Fibroblast of pulmonary artery (primary cell): ENCODE measurements around the gene ZMIZ1.

Experiments used
- DNase-seq: peaks from one replicate; pipeline ENCODE4 v3.0.0-alpha.2; 2010; ENCODE audit warnings: low read depth
- H3K4me3 ChIP-seq: replicated peaks from 2 replicates; pipeline ENCODE4 v1.5.1; 2011; ENCODE audit warnings: low read depth, mild to moderate bottlenecking, control low read depth, low read length, moderate library complexity
- CTCF ChIP-seq: IDR thresholded peaks from 2 replicates; pipeline ENCODE4 v1.5.1; 2011; ENCODE audit warnings: mild to moderate bottlenecking, control low read depth, low read length, inconsistent platforms; ENCODE audit errors: missing control alignments

Gene ZMIZ1

GRCh38 chr10:79107736-79108264 lies 39.0 kb downstream of the ZMIZ1 start:
- TF ChIP-seq CTCF, result no peak
- H3K4me3 ChIP-seq, result no peak overlapping the region
- DNase-seq, result no peak

DNA sequence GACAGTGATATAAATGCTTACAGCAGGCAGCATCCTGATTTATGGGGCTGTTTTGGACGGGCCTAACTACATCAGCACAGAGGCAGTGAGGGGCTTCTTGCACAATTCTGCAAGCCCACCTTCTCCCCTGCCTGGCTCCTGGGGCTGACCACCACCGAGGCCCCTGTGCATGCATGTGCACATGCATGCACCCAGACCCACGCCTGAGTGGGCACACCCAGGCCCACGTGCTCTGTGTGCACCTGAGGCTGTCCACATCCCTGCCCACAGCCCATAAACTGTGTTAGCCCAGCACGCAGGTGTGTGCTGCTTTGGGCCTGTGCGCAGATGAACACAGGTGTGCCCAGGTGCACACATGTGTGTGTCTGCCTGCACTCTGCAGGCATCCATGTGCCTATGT lies 40.0 kb downstream of the ZMIZ1 start:
- no peak overlapping the region for H3K4me3 ChIP-seq
- DNase-seq, result no peak
- TF ChIP-seq CTCF, result no peak

GRCh38 chr10:79111427-79111826 lies 42.7 kb downstream of the ZMIZ1 start:
- no peak for TF ChIP-seq CTCF
- DNase-seq, result peak; percentile 26
- no peak overlapping the region for H3K4me3 ChIP-seq

DNA sequence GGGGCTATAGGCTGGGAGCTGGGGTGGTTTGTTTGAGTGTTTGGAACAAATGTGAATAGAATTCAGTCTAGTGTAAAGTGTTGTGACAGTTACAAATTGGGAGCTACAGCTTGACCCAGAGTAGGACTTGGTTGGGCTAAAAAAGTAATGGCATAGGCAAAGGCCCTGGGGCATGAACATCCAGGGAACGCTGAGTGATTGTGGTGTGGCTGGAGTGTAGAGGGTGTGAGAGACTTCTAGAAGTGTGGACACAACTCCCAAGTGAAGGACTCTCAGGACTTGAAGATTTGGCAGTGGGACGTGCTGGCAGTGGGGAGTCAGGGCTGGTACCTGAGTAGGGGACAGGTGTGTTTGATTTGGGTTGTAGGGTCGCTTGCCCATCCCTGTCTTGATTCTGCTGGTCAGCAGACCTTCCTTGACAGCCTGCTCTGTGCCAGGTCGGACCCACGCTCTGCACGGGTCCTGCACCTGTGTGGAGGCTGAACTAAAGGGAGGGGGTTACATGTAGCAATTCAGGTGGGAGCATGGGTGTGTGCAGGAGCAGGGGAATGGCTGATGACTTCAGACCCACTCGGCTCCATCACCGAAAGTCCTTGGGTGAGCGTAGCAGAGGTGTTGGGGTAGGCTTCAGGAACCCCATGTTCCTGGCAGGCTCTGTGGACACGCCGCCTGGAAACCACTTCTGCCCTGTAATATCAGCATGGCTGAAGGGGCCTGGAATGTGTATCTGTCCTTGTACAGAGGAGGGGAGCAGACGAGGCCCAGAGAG lies 43.3 kb downstream of the ZMIZ1 start:
- no peak for DNase-seq
- no peak for TF ChIP-seq CTCF
- H3K4me3 ChIP-seq, result no peak overlapping the region

- DNase-seq, result peak; percentile 63
- no peak for TF ChIP-seq CTCF
- no peak overlapping the region for H3K4me3 ChIP-seq
Observed at GRCh38 chr10:79112881-79113431, 44.2 kb downstream of the ZMIZ1 start.

- no peak overlapping the region for H3K4me3 ChIP-seq
- no peak for DNase-seq
- TF ChIP-seq CTCF, result no peak
Observed at GRCh38 chr10:79113827-79114226, 45.1 kb downstream of the ZMIZ1 start.
